Dedifferentiated amniotic fluid mesenchymal stem cell (primary cell): Measurements from ENCODE around the gene HECTD2.
"Not testable (repeated sequence)": the region's sequence is repeated elsewhere in the genome, so short reads cannot be mapped to it uniquely, and the experiment has no call there.

Source experiments
- DNase-seq: peaks from one replicate; pipeline ENCODE4 v3.0.0-alpha.2; 2016; ENCODE audit errors: extremely low spot score

Gene HECTD2

DNA sequence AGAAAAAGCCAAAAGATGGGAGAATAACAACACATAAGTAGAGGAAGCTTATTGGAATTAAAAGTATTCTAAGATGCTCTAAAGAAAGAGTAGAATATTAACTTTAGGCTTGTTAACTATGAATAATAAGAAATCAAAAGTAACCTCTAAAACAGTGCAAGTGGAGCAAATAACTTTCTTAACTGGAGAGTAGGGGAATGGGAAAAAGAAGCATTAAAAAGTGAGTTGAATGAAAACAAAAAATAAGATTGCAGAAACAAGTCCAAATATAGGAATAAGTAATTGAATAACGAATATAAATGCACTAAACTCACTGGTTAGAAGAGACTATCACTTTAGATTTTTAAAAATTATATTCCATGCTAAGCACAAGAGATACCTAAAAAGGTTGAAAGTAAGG is 63.9 kb downstream of the HECTD2 start:
- DNase-seq: no peak

DNA sequence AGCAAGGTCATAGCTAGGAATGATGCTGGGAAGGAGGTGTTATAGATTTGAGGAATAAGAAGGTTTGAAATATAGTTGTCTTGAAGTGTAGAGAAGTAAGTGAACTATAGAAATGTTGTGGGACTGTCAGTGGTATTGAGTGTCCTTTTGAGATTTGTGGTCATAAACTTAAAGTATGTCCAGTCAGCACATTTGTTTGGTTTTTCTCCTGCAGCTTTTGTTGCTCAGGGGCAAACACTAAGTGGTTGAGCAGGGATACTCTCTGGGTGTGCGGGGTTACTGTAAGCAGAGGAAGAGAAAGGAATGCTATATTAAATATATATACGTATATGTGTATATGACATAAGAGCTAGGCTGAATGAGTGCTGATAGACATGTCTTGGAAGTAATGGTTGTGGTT is 67.1 kb downstream of the HECTD2 start:
- no peak for DNase-seq

DNA sequence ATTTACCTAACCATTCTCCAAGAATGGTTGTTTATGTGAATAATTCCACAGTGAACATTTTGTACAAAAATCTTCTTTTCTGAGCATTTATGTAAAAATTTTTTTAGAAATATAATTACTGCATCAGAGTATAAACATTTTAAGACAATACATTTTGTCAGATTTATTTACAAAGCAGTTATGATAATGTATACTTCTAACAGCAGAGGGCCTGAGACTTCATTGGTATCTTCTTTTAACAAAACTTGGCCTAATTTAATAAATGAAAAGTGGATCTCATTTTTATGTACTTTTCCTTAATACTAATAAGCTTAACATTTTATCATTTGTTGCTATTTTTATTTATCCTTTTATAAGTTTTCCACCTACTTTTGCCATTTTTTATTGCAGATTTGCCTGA is 69.4 kb downstream of the HECTD2 start:
- DNase-seq: no peak

DNA sequence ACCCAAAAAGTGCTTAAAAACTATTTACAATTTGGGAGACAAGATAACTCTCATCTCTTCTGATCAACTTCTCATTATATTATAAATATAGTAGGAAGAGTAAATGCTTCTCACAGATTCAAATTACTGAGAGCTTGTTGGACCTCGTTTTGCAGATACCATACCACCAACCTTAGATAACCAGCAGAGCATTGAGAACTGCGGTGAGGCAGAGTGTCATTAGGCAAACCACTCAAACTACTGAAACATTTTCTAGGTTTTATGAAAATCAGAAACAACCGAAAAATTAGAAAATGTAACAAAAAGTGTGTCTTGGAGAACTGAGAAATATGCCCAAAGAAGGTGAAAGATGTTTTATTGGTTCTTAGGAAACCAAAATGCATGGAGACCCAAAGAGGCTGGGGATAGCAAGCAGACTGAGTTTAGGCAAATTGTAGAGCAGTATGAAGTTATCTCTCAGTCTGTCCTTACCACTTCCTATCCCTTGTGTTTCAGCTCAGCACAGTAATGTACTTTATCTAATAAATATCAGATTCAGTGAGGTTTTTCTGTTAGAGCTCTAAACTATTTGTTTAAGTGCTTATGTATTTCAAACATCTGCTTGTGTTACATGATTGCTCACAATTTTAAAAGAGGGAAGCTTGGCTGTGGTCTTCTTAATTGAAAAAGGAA is 77.9 kb downstream of the HECTD2 start:
- DNase-seq: no peak

DNA sequence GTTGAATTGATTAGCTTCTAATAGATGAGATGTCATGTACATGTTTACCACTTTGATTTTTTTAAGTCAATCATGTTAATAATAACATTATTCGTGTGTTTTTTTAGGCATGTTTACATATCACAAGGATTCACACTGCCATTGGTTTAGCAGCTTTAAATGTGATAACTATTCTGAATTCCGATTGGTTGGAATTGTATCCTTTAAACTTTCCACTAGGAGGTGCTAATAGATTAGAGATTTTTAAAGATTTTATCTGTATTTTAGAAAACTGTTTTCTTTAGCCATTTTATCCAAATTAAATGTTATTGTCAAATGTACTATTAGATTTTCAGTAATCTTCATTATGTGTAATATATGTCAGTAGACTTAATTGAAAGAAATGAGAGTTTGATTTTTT is 83.2 kb downstream of the HECTD2 start:
- DNase-seq: peak; percentile 58

DNA sequence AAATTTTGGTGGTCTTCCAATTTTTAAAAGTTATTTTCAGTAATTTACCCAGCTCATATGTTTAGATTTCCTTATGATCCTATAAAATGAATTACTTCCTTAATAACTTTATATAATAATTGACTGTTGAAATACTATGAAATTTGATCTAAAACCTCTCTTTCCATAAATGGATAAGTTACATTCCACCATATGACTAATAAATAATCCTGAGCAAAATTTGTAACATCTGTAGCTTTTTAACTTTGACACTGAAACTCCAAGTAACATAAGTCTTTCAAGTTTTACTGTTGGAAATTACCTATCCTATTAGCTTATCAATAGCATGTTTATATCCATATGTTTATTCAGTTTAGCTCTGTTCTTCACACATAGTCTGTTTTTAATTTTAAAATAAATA is 85.3 kb downstream of the HECTD2 start:
- DNase-seq: peak; percentile 44

DNA sequence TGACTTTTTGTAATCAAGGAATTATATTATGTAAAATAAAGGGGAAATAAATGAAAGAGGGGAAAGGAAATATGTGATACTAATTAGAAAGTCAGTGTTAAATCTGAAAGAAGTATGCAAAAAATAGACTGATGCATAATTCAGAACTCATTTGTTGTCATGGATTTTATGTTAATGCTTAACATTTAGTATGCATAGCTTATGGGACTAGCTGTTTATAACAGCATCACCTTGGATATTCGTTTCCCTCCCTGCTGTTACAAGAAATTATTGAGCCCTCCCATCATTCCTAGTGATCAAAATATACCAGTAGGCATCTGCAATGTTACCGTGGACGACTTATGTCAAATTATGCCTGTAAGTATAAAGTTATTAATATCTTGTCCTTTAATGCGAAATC is 85.9 kb downstream of the HECTD2 start:
- DNase-seq: no peak

DNA sequence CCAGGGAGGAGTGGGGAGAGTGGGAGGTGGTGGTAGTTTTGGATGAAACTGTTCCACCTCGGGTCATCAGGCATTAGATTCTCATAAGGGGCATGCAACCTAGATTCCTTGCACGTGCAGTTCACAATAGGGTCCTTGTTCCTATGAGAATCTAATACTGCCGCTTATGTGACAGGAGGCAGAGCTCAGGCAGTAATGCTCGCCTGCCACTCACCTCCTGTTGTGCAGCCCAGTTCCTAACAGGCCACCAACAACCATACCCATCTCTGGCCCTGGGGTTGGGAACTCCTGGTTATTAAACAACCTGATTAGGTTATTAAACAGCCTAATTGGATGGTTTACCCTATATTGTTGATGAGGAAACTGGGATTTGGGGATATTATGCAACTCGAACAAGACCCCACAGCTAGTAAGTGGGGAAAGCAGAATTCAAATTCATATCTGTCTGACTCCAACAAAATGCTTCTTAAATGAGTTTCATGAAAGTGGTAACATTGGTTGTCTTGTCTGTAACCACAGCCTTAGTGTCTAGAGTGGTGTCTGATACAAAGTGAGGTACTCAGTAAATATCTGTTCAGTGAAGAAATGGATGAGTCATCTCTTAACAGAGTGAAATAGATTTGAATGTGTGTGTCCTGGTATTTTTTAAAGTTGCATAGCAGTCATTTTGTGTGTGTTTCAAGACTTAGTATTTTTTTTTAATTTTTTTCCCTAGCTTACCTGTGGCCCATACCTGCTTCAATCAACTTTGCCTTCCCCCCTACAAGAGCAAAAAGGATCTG is 101.6 kb downstream of the HECTD2 start:
- peak; percentile 64 for DNase-seq

DNA sequence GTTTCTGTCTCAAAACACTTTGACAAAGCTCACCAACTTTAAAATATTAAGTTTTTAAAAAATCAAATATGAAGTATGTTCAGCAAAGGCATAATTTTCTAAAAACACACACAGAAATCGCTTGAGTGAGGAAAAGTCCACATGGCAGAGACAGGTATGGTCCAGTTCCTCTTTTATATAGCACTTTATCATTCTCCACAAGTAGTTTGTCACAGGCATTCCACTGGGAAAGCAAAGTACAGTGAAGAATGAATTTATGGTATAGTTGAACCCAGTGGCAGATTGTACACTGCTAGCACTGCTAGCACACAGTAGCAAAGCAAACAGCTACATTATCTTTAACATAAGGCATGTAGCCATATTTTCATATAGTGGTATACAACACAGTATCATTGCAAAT is 102.3 kb downstream of the HECTD2 start:
- no peak for DNase-seq

DNA sequence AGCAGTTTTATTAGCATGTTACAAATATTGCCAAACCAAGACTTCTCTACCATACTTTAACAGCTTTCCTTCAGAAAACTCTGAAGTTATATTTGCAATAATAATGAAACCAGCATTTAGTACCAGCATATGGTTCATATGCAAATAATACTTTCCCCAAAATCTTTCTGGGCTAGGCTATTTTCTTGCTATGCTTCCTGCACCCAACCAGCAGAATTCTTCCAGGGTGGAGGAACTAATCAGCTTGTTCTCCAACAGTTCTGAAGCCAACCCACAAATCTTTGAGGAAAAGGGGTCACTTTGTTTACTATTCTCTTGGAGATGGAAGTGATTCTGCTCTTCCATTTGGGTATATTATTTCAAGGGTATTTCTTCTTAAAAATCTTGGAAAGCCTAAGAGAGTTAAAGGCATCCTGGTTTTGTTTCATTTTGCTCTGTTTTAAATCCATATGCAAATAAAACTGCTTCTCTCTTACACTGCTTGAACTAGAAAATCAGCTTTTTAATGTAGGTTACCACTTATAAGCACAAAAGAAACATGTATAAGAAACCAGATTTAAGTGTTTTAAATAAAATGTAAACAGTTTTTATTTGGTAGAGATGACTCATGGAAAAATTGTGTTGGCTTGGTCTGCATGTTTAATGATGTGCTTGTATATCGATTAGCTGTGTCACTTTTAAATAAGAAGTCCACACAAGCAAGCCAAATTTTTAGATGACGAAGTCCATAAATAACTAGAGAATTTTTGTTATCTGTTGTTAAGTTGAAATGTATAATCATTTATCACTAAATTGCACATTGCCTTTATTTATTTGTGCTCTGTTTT is 103.7 kb downstream of the HECTD2 start:
- DNase-seq: no peak

DNA sequence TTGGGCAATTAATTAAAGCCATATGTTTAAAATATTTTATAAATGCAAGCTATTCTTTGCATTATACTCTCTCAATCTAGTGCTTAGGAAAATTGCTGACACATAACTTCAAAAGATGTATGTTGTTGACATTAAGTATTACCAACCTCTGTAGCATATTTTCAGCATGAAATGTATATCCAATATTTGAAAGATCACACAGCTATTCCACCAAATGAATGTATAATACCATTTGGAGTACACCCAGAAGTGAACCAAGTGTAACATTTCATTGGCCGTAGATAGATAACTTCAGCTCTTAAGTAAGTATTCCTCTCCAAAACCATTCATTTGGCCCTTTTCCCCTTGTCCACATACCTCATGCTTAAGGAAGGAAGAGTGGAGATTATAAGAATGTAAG is 104.6 kb downstream of the HECTD2 start:
- no peak for DNase-seq

DNA sequence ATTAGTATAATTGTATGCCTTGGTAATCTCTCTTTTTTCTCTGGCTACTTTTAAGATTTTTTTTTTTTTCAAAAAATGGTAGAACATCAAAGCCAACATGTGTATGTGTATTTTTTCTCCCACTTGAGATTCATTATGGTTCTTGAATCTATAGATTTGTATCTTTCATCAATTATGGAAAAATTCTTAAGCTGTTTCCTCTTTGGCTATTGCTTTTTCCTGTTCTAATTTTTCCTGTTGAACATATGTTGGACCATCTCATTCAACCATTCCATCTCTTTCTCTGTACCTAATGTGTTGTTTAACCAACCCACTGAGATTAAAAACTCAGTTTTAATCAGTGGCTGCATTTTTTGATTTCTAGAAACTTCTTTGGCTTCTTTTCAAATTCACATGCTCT is 107.2 kb downstream of the HECTD2 start:
- no peak for DNase-seq

DNA sequence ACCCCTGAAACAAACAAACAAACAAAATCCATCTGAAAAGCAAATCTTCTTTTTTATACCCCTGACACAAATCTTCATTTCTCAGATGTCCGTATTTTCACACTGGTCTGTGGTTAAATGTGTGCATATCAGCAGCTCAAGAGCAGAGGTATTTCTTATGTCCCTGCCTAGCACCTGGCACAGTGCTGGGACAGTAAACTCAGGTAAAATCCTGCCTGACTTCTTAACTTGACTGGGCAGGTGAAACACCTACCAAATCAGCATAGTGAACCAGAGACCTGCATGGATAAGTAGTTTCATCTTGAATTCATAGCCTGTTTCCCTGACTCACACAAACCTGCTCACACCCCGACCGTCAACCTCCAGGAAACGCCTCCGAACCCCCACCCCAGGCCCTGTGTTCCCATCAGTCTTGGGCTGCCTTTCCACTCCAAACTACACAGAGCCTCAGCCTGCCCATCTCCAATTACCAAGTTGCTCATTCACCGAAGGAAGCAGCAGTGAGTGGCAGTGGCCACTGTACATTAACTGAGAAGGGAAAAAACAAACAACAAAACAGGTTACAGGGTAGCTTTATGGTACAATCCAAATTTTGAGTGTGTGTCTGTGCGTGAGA is 109.9 kb downstream of the HECTD2 start:
- DNase-seq: no peak

DNA sequence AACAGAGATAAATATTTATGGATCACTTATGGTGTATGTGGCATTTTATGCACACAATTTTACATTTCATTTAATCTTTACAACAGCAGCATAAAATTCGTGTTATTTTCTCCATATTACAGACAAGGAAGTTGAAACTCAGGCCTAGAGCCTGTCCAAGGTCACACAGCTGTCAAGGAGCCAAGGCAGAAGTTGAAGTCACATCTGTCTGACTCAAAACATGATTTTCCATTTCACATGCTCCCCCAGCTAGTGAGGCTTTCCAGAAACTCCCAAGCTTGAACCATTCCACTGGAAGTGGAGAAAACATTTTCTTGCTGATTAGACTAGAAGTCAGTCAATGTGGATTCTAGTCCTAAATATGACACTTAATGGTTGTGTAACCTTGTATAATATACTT is 110.5 kb downstream of the HECTD2 start:
- no peak for DNase-seq

DNA sequence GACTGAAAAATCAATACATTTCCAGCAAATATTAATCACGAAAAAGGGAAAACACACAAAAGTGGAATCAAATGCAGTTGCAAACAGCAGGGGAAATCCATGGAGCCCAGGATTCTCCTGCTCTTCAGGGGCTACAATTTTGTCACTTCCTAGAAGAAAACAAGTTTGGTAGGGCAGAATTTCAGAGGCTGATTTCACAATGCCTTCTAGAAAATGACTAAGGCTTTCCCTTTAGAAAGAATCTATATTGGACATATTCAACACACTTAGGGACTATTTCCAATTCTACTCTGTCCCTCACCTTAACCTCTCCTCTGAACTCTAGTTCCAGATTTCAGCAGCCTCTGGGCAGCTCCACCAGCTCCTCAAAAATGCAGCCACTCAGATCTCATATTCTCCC is 111.3 kb downstream of the HECTD2 start:
- no peak for DNase-seq

DNA sequence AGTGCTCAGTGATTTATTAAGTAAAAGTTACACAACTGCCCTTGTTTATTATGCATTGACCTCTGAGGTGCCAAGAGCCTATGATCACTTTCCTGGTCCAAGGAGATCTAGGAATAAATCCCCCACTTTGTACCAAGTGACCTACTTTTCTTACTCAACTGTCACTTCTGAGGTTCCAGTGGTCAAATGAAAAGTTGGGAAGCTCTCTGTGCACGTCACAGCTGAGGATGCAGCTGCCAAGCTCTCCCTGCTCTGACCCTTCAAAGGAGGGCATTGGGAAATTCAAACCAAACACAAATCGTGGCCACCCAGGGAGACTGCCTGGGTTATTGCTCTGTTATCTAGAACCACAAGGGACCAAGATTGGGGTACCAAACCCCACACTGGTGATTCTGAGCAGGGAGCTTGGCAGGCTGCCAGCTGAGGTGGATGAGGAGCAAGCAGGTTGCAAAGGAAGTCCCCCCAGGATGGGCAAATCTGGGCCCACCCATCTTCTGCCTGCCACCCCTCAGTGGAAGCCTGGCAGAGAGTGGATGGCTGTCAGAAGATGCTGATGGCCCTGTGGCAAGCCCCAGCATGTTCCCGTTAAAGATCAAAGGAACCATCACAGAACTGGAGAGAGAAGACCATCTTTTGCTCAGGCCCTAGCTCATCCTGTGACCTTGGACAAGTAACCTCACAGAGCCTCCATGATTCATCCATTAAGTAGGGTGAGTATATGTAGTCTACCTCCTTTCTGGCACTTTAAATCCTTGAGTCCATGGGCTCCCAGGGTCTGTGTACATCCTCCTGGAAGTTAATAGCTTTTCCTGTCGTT is 116.0 kb downstream of the HECTD2 start:
- no peak for DNase-seq

DNA sequence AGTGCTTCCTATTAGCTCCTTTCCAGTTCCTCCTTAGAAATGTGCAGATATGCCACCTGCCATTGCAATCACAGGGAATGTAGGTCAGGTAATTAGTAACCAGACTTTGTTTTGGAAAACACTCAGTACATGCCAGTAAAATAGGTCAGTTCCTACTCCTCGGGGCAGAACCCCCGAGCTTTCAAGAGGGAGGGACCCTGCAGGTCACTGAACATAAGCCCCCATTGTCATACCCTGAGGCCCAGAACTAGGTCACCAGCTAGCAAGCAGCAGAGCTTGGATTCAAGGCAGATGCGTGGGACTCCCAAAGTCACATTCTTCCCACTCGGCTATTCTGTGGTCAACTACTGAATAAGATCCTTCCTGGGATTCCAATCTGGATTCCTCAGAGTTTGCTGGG is 117.9 kb downstream of the HECTD2 start:
- no peak for DNase-seq

DNA sequence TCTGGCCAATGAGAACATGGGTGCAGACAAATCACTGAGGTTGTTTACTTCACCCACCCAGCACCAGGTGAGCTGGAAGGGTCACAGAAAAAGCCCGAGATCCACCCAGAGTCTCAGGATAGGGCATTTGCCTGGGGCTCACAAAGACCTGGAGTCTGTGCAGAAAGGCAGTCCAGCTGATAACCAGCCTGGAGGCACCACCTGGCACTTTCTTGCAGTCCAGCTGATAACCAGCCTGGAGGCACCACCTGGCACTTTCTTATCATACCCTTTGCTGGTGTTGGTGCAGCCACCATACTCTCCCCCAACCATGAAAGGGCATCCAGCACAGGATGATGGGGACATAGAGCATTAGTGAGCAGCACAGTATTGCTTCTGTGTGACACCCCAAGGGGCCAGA is 118.6 kb downstream of the HECTD2 start:
- DNase-seq: no peak

DNA sequence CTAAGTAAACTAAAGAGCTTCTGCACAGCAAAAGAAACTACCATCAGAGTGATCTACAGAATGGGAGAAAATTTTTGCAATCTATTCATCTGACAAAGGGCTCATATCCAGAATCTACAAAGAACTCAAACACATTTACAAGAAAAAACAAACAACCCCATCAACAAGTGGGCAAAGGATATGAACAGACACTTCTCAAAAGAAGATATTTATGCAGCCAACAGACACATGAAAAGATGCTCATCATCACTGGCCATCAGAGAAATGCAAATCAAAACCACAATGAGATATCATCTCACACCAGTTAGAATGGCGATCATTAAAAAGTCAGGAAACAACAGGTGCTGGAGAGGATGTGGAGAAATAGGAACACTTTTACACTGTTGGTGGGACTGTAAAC is 124.6 kb downstream of the HECTD2 start:
- DNase-seq: not testable (repeated sequence)

DNA sequence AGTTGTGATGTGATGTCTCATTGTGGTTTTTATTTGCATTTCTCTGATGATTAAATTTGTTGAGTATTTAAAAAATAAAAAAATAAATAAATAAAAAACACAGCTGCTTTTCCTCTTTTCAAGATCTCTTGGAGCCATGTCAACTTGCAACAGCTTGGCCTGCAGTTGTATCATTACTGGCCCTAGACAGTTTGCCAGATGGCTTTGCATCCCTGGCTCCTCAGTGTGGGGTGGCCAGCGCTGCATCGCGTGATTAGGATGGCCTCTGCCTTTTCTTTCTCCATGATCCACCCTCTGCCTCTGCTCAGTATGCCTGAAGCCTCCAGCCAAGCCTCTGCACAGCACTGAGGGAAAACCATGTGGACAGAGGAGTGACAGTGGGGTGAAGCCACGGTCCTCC is 126.0 kb downstream of the HECTD2 start:
- peak; percentile 48 for DNase-seq

DNA sequence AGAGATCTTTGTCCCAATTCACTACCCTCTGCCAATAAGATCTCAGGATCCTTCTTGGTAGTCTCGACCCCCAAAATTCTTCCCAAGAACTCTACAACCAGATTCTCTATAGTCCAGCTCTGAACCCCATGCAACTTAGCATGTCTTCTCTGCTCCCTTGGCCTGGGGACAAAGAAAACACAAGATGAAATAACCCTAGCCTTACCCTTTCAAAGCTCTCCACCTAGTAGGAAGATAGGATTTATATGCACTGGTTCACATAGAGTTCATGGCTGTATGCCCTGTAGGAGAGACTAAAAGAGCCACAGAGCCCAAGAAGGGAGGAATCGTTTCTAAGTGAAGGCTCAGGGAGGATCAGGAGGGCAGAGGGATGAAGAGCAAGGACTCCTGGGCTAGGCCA is 126.6 kb downstream of the HECTD2 start:
- no peak for DNase-seq
